Endodermal cell (in vitro differentiated cells): ENCODE data around the gene QRSL1. TPM values are rescaled to one million over a fixed set of nuclear protein-coding genes. Genes with fewer than 3 reads are reported as not detected.

Experiments
- DNase-seq: peaks from one replicate; pipeline ENCODE4 v3.0.0-alpha.2; 2017
- H3K27ac ChIP-seq: 2 replicates; pipeline ENCODE4 v1.5.1; 2013; ENCODE audit warnings: mild to moderate bottlenecking, low read depth, low read length, moderate library complexity
- H3K27me3 ChIP-seq: 2 replicates; pipeline ENCODE4 v1.6.1; 2013; ENCODE audit warnings: mild to moderate bottlenecking, low read length, moderate library complexity; ENCODE audit not compliant: insufficient read depth, control insufficient read depth, poor library complexity, severe bottlenecking
- H3K36me3 ChIP-seq: 2 replicates; pipeline ENCODE4 v1.7.0; 2013; ENCODE audit warnings: mild to moderate bottlenecking, low read length, moderate library complexity; ENCODE audit not compliant: control insufficient read depth, insufficient read depth
- H3K4me1 ChIP-seq: one replicate; pipeline ENCODE4 v1.7.0; 2013; ENCODE audit warnings: low read length; ENCODE audit not compliant: control insufficient read depth, insufficient read depth
- H3K4me3 ChIP-seq: 2 replicates; pipeline ENCODE4 v1.5.1; 2013; ENCODE audit warnings: mild to moderate bottlenecking, low read length, moderate library complexity
- H3K9ac ChIP-seq: 2 replicates; pipeline ENCODE4 v1.6.1; 2013; ENCODE audit warnings: mild to moderate bottlenecking, low read length, moderate library complexity; ENCODE audit not compliant: poor library complexity, severe bottlenecking; ENCODE audit errors: extremely low read depth
- H3K9me3 ChIP-seq: 2 replicates; pipeline ENCODE4 v1.6.1; 2013; ENCODE audit warnings: mild to moderate bottlenecking, low read length, moderate library complexity; ENCODE audit not compliant: control insufficient read depth
- H3K27ac Mint-ChIP-seq: 2 replicates; pipeline ENCODE4 v1.8.0; 2020; ENCODE audit warnings: mixed read lengths
- H3K27me3 Mint-ChIP-seq: 2 replicates; pipeline ENCODE4 v1.8.0; 2021; ENCODE audit warnings: mild to moderate bottlenecking, mixed read lengths; ENCODE audit not compliant: insufficient read depth
- H3K36me3 Mint-ChIP-seq: 2 replicates; pipeline ENCODE4 v1.8.0; 2020; ENCODE audit warnings: low read depth, mixed read lengths
- H3K4me1 Mint-ChIP-seq: 2 replicates; pipeline ENCODE4 v1.8.0; 2020; ENCODE audit warnings: mixed read lengths
- H3K4me3 Mint-ChIP-seq: 2 replicates; pipeline ENCODE4 v1.8.0; 2020; ENCODE audit warnings: mild to moderate bottlenecking, moderate library complexity, mixed read lengths
- H3K9me3 Mint-ChIP-seq: 2 replicates; pipeline ENCODE4 v1.8.0; 2020; ENCODE audit warnings: mild to moderate bottlenecking, mixed read lengths
- WGBS, 2 experiments: methylation state at CpG; one replicate each; pipeline versions ENCODE4 v1.1.5 to v1.1.7; 2013; ENCODE audit warnings: missing lambda C conversion rate in 2 of 2, mixed read lengths in 1 of 2; ENCODE audit not compliant: insufficient coverage in 1 of 2, insufficient read length in 1 of 2; 5-methylcytosine and 5-hydroxymethylcytosine counted together
- total RNA-seq, 2 donors: library from RNA; stranded (reverse); fragmentation: NEBNext Ultra II Directional in 1 of 2; extraction: Animal tissue kit (Norgen Biotek cat#: 25700) in 1 of 2; gene quantifications; 2 replicates in 1 of 2; 3 replicates in 1 of 2; pipeline ENCODE4 v1.2.1, GENCODE V29; 2021
- TF ChIP-seq, protein P1 (sequence below): fragments of 200-600 bp; sonication (generic); conservative IDR thresholded peaks from 2 replicates; pipeline ENCODE4 v1.5.0; 2021; ENCODE audit warnings: antibody characterized with exemption, mild to moderate bottlenecking

The QRSL1 gene
- total RNA-seq, 2 donors from 2014 or later, result 10.8 to 12.7 TPM

DNA sequence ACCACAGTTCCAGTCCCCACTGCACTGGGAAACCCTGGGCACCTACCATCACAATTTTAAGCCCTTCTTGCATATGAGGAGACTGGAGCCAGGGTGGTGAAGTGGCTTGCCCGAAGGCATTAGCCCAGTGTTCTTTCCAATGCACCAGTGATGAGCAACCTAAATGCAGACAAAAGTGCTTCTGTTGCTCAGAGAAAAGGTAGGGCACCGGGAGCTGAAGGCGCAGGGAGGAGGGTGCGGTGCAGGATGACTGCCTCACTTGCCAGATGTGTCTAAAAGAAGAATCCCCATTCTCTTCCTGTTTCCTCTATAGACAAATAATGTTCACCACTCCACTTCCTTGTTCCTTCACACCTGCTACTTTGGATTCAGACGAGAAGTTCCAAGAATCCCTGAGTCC, 86.5 kb downstream of the QRSL1 start:
- DNase-seq, result no peak
- no peaks in the 10 kb centered on the region for H3K9me3 ChIP-seq

DNA sequence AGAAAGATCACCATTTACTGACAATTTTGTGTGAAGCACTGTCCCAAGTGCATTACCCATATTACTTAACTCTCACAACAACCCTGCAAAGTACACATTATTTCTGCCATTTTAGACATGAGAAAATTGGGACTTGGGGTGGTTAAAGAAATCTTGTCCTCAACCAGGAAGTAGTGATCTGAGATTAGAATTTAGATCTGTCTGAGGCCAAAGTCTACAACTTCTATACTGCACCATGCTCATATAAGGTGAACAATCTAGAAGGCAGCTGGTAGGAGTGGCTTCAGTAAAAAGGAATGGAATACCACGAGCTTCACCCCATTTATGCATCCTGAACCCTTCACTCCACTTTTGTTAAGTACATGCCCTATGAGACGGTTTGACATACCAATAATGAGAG, 87.6 kb downstream of the QRSL1 start:
- TF ChIP-seq, protein P1, sequence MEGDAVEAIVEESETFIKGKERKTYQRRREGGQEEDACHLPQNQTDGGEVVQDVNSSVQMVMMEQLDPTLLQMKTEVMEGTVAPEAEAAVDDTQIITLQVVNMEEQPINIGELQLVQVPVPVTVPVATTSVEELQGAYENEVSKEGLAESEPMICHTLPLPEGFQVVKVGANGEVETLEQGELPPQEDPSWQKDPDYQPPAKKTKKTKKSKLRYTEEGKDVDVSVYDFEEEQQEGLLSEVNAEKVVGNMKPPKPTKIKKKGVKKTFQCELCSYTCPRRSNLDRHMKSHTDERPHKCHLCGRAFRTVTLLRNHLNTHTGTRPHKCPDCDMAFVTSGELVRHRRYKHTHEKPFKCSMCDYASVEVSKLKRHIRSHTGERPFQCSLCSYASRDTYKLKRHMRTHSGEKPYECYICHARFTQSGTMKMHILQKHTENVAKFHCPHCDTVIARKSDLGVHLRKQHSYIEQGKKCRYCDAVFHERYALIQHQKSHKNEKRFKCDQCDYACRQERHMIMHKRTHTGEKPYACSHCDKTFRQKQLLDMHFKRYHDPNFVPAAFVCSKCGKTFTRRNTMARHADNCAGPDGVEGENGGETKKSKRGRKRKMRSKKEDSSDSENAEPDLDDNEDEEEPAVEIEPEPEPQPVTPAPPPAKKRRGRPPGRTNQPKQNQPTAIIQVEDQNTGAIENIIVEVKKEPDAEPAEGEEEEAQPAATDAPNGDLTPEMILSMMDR, result no peak
- no peak overlapping the region for H3K27ac Mint-ChIP-seq
- H3K36me3 ChIP-seq, result no peaks in the 10 kb centered on the region
- no peak overlapping the region for H3K9ac ChIP-seq
- H3K27ac ChIP-seq, result no peak overlapping the region
- 88 to 92% methylated on average over 2 of the region's 2 CpGs for WGBS, 2 experiments
- DNase-seq, result no peak
- H3K27me3 Mint-ChIP-seq, result no peaks in the 10 kb centered on the region
- peaks cover 9% of the 10 kb centered on the region for H3K4me1 Mint-ChIP-seq
- no peaks in the 10 kb centered on the region for H3K36me3 Mint-ChIP-seq
- H3K27me3 ChIP-seq, result no peaks in the 10 kb centered on the region
- H3K4me1 ChIP-seq, result no peaks in the 10 kb centered on the region
- no peaks in the 10 kb centered on the region for H3K9me3 ChIP-seq
- H3K4me3 Mint-ChIP-seq, result no peak overlapping the region
- no peak overlapping the region for H3K4me3 ChIP-seq
- no peaks in the 10 kb centered on the region for H3K9me3 Mint-ChIP-seq

More for the DNA sequence above, 86.5 kb downstream of the QRSL1 start:
- H3K27ac Mint-ChIP-seq, result no peak overlapping the region
- Histone ChIP-seq H3K36me3 (no peaks in the 10 kb centered on the region), H3K4me3 (no peak overlapping the region), H3K9ac (no peak overlapping the region), H3K27ac (no peak overlapping the region), H3K27me3 (no peaks in the 10 kb centered on the region), H3K4me1 (no peaks in the 10 kb centered on the region)
- H3K4me1 Mint-ChIP-seq, result peaks cover 1% of the 10 kb centered on the region
- H3K27me3 Mint-ChIP-seq, result no peaks in the 10 kb centered on the region
- H3K4me3 Mint-ChIP-seq, result no peak overlapping the region
- WGBS, 2 experiments, result 83 to 94% methylated on average over 3 to 5 of the region's 5 CpGs
- TF ChIP-seq, protein P1, result no peak
- no peaks in the 10 kb centered on the region for H3K9me3 Mint-ChIP-seq
- H3K36me3 Mint-ChIP-seq, result no peaks in the 10 kb centered on the region

Other genes with a start within 250 kb of the QRSL1 start
- gene RTN4IP1, start 80 bp upstream of the QRSL1 start, total RNA-seq, result 1 to 10 TPM; 7.1 to 8.9 TPM